Nephron (organoid): Measurements from ENCODE around the gene PSMA5.
A peak's percentile ranks its signal among the peaks of the same experiment; 100 is the strongest.

ENCODE experiments used
- H3K27ac Mint-ChIP-seq, 3 experiments: 2 replicates each; pipeline ENCODE4 v1.8.0; 2020; ENCODE audit warnings: mixed read lengths in 3 of 3, mild to moderate bottlenecking in 2 of 3, moderate library complexity in 1 of 3
- H3K27me3 Mint-ChIP-seq: 2 replicates; pipeline ENCODE4 v1.8.0; 2021; ENCODE audit warnings: low read depth, mild to moderate bottlenecking, moderate library complexity, mixed read lengths
- H3K36me3 Mint-ChIP-seq: 2 replicates; pipeline ENCODE4 v1.8.0; 2020; ENCODE audit warnings: low read depth, mixed read lengths
- H3K4me1 Mint-ChIP-seq: 2 replicates; pipeline ENCODE4 v1.8.0; 2020; ENCODE audit warnings: mixed read lengths
- H3K4me3 Mint-ChIP-seq, 3 experiments: 2 replicates each; pipeline ENCODE4 v1.8.0; 2020; ENCODE audit warnings: mild to moderate bottlenecking in 3 of 3, mixed read lengths in 3 of 3, moderate library complexity in 2 of 3
- H3K9me3 Mint-ChIP-seq: 2 replicates; pipeline ENCODE4 v1.8.0; 2020; ENCODE audit warnings: mixed read lengths
- CTCF ChIP-seq, 3 experiments: fragments of 200-600 bp; sonication (generic); IDR thresholded peaks; one replicate each; pipeline ENCODE4 v1.5.0; 2021; ENCODE audit warnings: antibody characterized with exemption in 3 of 3; ENCODE audit not compliant: unreplicated experiment in 3 of 3

Gene PSMA5

GRCh38 chr1:109356505-109356904 lies 69.7 kb downstream of the PSMA5 start:
- Mint-ChIP-seq H3K27ac (peak overlapping the region in 2 of 3 experiments; percentile 79 to 91), H3K36me3 (no peaks in the 10 kb centered on the region), H3K4me3 (no peak overlapping the region), H3K27me3 (no peaks in the 10 kb centered on the region), H3K4me1 (peaks cover 29% of the 10 kb centered on the region), H3K9me3 (no peaks in the 10 kb centered on the region)
- no peak for TF ChIP-seq CTCF (IDR thresholded peaks at IDR 0.05; ENCODE audit: unreplicated experiment in 3 of 3)

- Mint-ChIP-seq H3K36me3 (no peaks in the 10 kb centered on the region), H3K4me3 (no peak overlapping the region)
- no peak for TF ChIP-seq CTCF (IDR thresholded peaks at IDR 0.05; ENCODE audit: unreplicated experiment in 3 of 3)
Measured at GRCh38 chr1:109354929-109355328, 71.3 kb downstream of the PSMA5 start.

GRCh38 chr1:109351457-109351856 lies 74.8 kb downstream of the PSMA5 start:
- no peaks in the 10 kb centered on the region for H3K27me3 Mint-ChIP-seq
- no peak for TF ChIP-seq CTCF (IDR thresholded peaks at IDR 0.05; ENCODE audit: unreplicated experiment in 3 of 3)
- peak overlapping the region in 2 of 3 experiments; percentile 18 to 65 for H3K27ac Mint-ChIP-seq
- H3K4me1 Mint-ChIP-seq = peaks cover 25% of the 10 kb centered on the region
- H3K9me3 Mint-ChIP-seq = no peaks in the 10 kb centered on the region
- H3K36me3 Mint-ChIP-seq = peaks cover 10% of the 10 kb centered on the region
- peak overlapping the region in 1 of 3 experiments; percentile 6 for H3K4me3 Mint-ChIP-seq

More at GRCh38 chr1:109354929-109355328, 71.3 kb downstream of the PSMA5 start:
- Mint-ChIP-seq H3K27ac (peak overlapping the region in 1 of 3 experiments; percentile 0), H3K27me3 (no peaks in the 10 kb centered on the region), H3K4me1 (peaks cover 40% of the 10 kb centered on the region), H3K9me3 (no peaks in the 10 kb centered on the region)

- TF ChIP-seq CTCF (IDR thresholded peaks at IDR 0.05; ENCODE audit: unreplicated experiment in 3 of 3) = no peak
- peak overlapping the region in 2 of 3 experiments; percentile 18 to 65 for H3K27ac Mint-ChIP-seq
- H3K27me3 Mint-ChIP-seq = no peaks in the 10 kb centered on the region
- H3K9me3 Mint-ChIP-seq = no peaks in the 10 kb centered on the region
- H3K36me3 Mint-ChIP-seq = peaks cover 10% of the 10 kb centered on the region
- no peak overlapping the region for H3K4me3 Mint-ChIP-seq
- H3K4me1 Mint-ChIP-seq = peaks cover 25% of the 10 kb centered on the region
Measured at GRCh38 chr1:109350655-109351054, 75.6 kb downstream of the PSMA5 start.

GRCh38 chr1:109350182-109350581 lies 76.1 kb downstream of the PSMA5 start:
- Mint-ChIP-seq H3K4me3 (no peak overlapping the region), H3K27ac (peak overlapping the region in 2 of 3 experiments; percentile 64 to 65), H3K4me1 (peaks cover 25% of the 10 kb centered on the region), H3K36me3 (peaks cover 14% of the 10 kb centered on the region), H3K27me3 (no peaks in the 10 kb centered on the region), H3K9me3 (no peaks in the 10 kb centered on the region)
- TF ChIP-seq CTCF (IDR thresholded peaks at IDR 0.05; ENCODE audit: unreplicated experiment in 3 of 3) = no peak
